ENCODE measurements around the gene FNBP1L. TPM values are rescaled to one million over a fixed set of nuclear protein-coding genes. Genes with fewer than 3 reads are reported as not detected.
A peak's percentile ranks its signal among the peaks of the same experiment; 100 is the strongest.

The FNBP1L gene
- polyA plus RNA-seq, 1 of the 3 experiments (the other 2 are of a cell fraction), result 16.5 TPM

DNA sequence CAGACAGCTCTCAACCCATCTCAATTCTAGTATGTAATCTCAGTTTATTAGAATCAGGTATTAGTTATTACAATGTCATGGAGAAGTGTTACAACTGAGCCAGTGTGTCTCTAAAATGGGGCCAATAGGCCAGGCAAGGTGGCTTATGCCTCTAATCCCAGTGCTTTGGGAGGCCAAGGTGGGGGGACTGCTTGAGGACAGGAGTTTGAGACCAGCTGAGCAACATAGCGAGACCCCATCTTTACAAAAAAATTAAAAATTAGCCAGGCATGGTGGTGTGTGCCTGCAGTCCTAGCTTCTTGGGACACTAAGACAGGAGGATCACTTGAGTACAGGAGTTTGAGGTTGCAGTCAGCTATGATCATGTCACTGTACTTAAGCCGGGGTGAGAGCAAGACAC lies 128.8 kb downstream of the FNBP1L start:
- Histone ChIP-seq H3K9me3 (no peaks in the 10 kb centered on the region), H3K4me2 (peak overlapping the region; percentile 1; the same call in 1 of the 2 replicates), H3K4me3 (ENCODE audit: low read depth in 2 of 2, low read length in 1 of 2) (no peak overlapping the region), H2AFZ (ENCODE audit: low read depth) (no peak overlapping the region), H3K27ac (ENCODE audit: low read depth in 2 of 2, low read length in 1 of 2) (peak overlapping the region; percentile 60 to 98), H3K27me3 (ENCODE audit: insufficient read depth) (no peaks in the 10 kb centered on the region), H3K9me2 (no peaks in the 10 kb centered on the region), H3K36me3 (replicated peaks in 1 of 2; ENCODE audit: control insufficient read depth in 1 of 2, insufficient read depth in 2 of 2, low read length in 1 of 2) (peaks cover 42 to 56% of the 10 kb centered on the region in 2 experiments), H4K20me1 (ENCODE audit: insufficient read depth) (peaks cover 36% of the 10 kb centered on the region), H3K79me2 (ENCODE audit: insufficient read depth) (peaks cover 83% of the 10 kb centered on the region), H3K4me1 (ENCODE audit: control insufficient read depth in 1 of 2, insufficient read depth in 2 of 2, low read depth in 1 of 2, low read length in 1 of 2) (peaks cover 31 to 59% of the 10 kb centered on the region in 2 experiments), H3F3A (replicated peaks; ENCODE audit: insufficient read depth) (peaks cover 33% of the 10 kb centered on the region), H3K9ac (0 out of 2 replicates have a peak overlapping the region, but pooled peaks have one; percentile 4)
- ChIA-PET POLR2A (interaction anchor here (0.6 to 1.8 kb wide), 7 partner anchors 12 to 233 kb away, joined by 3 to 8 read pairs (median 3); no protein-coding TSS in a partner anchor), CTCF (interaction anchor here (0.7 to 3.2 kb wide), 11 partner anchors 13 to 333 kb away, joined by 3 to 16 read pairs (median 3); partner anchors contain the start of genes BCAR3 and FNBP1L)
- 96% methylated on average over 2 of the region's 2 CpGs for WGBS (ENCODE audit: low lambda C conversion rate)
- DNase-seq, result no peak
- TF ChIP-seq TAF1 (IDR thresholded peaks at IDR 0.05; ENCODE audit: borderline replicate concordance, low read depth, low read length), result no peak

GRCh38 chr1:93577536-93578432 lies 129.9 kb downstream of the FNBP1L start:
- Histone ChIP-seq H3K79me2 (ENCODE audit: insufficient read depth) (peaks cover 86% of the 10 kb centered on the region), H3K4me3 (ENCODE audit: low read depth in 2 of 2, low read length in 1 of 2) (no peak overlapping the region), H3K27ac (ENCODE audit: low read depth in 2 of 2, low read length in 1 of 2) (peak overlapping the region; percentile 60 to 98; a peak in 3 of 4 replicates), H3K9me3 (no peaks in the 10 kb centered on the region), H3K27me3 (ENCODE audit: insufficient read depth) (no peaks in the 10 kb centered on the region), H3K36me3 (replicated peaks in 1 of 2; ENCODE audit: control insufficient read depth in 1 of 2, insufficient read depth in 2 of 2, low read length in 1 of 2) (peaks cover 42 to 60% of the 10 kb centered on the region in 2 experiments), H3K9me2 (no peaks in the 10 kb centered on the region), H3K4me2 (no peak overlapping the region), H3F3A (replicated peaks; ENCODE audit: insufficient read depth) (peaks cover 39% of the 10 kb centered on the region), H4K20me1 (ENCODE audit: insufficient read depth) (peaks cover 36% of the 10 kb centered on the region), H2AFZ (ENCODE audit: low read depth) (no peak overlapping the region), H3K9ac (no peak overlapping the region), H3K4me1 (ENCODE audit: control insufficient read depth in 1 of 2, insufficient read depth in 2 of 2, low read depth in 1 of 2, low read length in 1 of 2) (peaks cover 31 to 59% of the 10 kb centered on the region in 2 experiments)
- ChIA-PET POLR2A (no interaction called here), CTCF (interaction anchor here (1.1 to 3.2 kb wide), 6 partner anchors 12 to 266 kb away, joined by 3 to 16 read pairs (median 4); no protein-coding TSS in a partner anchor)
- 91% methylated on average over 12 of the region's 18 CpGs for WGBS (ENCODE audit: low lambda C conversion rate)
- TF ChIP-seq GATA2 (CRISPR knock-in tag; IDR thresholded peaks at IDR 0.05) (no peak), NRF1 (IDR thresholded peaks at IDR 0.05; ENCODE audit: low read depth, low read length) (no peak), EP300 (IDR thresholded peaks at IDR 0.05; ENCODE audit: borderline replicate concordance in 1 of 2, low read depth in 1 of 2, low read length in 1 of 2) (no peak), MXI1 (IDR thresholded peaks at IDR 0.05; ENCODE audit: low read depth, low read length) (no peak), RAD21 (IDR thresholded peaks at IDR 0.05; ENCODE audit: low read length) (no peak), SMC3 (IDR thresholded peaks at IDR 0.05; ENCODE audit: low read depth, low read length) (no peak)
- TF ChIP-seq, protein P1, sequence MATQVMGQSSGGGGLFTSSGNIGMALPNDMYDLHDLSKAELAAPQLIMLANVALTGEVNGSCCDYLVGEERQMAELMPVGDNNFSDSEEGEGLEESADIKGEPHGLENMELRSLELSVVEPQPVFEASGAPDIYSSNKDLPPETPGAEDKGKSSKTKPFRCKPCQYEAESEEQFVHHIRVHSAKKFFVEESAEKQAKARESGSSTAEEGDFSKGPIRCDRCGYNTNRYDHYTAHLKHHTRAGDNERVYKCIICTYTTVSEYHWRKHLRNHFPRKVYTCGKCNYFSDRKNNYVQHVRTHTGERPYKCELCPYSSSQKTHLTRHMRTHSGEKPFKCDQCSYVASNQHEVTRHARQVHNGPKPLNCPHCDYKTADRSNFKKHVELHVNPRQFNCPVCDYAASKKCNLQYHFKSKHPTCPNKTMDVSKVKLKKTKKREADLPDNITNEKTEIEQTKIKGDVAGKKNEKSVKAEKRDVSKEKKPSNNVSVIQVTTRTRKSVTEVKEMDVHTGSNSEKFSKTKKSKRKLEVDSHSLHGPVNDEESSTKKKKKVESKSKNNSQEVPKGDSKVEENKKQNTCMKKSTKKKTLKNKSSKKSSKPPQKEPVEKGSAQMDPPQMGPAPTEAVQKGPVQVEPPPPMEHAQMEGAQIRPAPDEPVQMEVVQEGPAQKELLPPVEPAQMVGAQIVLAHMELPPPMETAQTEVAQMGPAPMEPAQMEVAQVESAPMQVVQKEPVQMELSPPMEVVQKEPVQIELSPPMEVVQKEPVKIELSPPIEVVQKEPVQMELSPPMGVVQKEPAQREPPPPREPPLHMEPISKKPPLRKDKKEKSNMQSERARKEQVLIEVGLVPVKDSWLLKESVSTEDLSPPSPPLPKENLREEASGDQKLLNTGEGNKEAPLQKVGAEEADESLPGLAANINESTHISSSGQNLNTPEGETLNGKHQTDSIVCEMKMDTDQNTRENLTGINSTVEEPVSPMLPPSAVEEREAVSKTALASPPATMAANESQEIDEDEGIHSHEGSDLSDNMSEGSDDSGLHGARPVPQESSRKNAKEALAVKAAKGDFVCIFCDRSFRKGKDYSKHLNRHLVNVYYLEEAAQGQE (IDR thresholded peaks at IDR 0.05; ENCODE audit: low read depth, low read length), result no peak
- TF ChIP-seq, protein P2, sequence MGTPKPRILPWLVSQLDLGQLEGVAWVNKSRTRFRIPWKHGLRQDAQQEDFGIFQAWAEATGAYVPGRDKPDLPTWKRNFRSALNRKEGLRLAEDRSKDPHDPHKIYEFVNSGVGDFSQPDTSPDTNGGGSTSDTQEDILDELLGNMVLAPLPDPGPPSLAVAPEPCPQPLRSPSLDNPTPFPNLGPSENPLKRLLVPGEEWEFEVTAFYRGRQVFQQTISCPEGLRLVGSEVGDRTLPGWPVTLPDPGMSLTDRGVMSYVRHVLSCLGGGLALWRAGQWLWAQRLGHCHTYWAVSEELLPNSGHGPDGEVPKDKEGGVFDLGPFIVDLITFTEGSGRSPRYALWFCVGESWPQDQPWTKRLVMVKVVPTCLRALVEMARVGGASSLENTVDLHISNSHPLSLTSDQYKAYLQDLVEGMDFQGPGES (IDR thresholded peaks at IDR 0.05; ENCODE audit: low read depth, low read length), result no peak
- TF ChIP-seq, protein P3, sequence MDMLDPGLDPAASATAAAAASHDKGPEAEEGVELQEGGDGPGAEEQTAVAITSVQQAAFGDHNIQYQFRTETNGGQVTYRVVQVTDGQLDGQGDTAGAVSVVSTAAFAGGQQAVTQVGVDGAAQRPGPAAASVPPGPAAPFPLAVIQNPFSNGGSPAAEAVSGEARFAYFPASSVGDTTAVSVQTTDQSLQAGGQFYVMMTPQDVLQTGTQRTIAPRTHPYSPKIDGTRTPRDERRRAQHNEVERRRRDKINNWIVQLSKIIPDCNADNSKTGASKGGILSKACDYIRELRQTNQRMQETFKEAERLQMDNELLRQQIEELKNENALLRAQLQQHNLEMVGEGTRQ (IDR thresholded peaks at IDR 0.05; ENCODE audit: borderline replicate concordance, low read depth, low read length), result no peak
- DNase-seq, result no peak

Data from SK-N-SH (cell line).